AG10803 (cell line): ENCODE measurements around the gene PTPRD.

Experiments
- DNase-seq: peaks from one replicate; pipeline ENCODE4 v3.0.0; 2010; ENCODE audit warnings: low read depth
- H3K4me3 ChIP-seq: 2 replicates; pipeline ENCODE4 v1.5.1; 2011; ENCODE audit warnings: mild to moderate bottlenecking, low read length, control low read depth
- CTCF ChIP-seq: conservative IDR thresholded peaks from 2 replicates; pipeline ENCODE4 v1.5.1; 2011; ENCODE audit warnings: mild to moderate bottlenecking, low read length, control low read depth, inconsistent platforms

PTPRD gene

GRCh38 chr9:8680157-8680556 lies 1932.6 kb downstream of the PTPRD start:
- H3K4me3 ChIP-seq, result no peak overlapping the region
- TF ChIP-seq CTCF, result no peak
- no peak for DNase-seq

- TF ChIP-seq CTCF, result no peak
- DNase-seq, result no peak
Observed at GRCh38 chr9:8679371-8679822, 1933.4 kb downstream of the PTPRD start.

GRCh38 chr9:8677741-8678140 lies 1935.1 kb downstream of the PTPRD start:
- H3K4me3 ChIP-seq, result no peak overlapping the region
- no peak for TF ChIP-seq CTCF
- no peak for DNase-seq

More at GRCh38 chr9:8679371-8679822, 1933.4 kb downstream of the PTPRD start:
- H3K4me3 ChIP-seq, result no peak overlapping the region

GRCh38 chr9:8674536-8674935 lies 1938.3 kb downstream of the PTPRD start:
- H3K4me3 ChIP-seq, result no peak overlapping the region
- DNase-seq, result no peak
- TF ChIP-seq CTCF, result no peak

GRCh38 chr9:8673830-8674229 lies 1939.0 kb downstream of the PTPRD start:
- TF ChIP-seq CTCF, result no peak
- DNase-seq, result no peak
- no peak overlapping the region for H3K4me3 ChIP-seq

GRCh38 chr9:8670751-8671150 lies 1942.1 kb downstream of the PTPRD start:
- H3K4me3 ChIP-seq, result no peak overlapping the region
- DNase-seq, result no peak
- no peak for TF ChIP-seq CTCF

GRCh38 chr9:8668751-8669150 lies 1944.1 kb downstream of the PTPRD start:
- no peak for TF ChIP-seq CTCF
- H3K4me3 ChIP-seq, result no peak overlapping the region
- DNase-seq, result no peak
